Right lobe of liver (tissue), 6 donors: Measurements from ENCODE around the gene NOL4L. TPM values are rescaled to one million over a fixed set of nuclear protein-coding genes. Genes with fewer than 3 reads are reported as not detected.

Source experiments
- ATAC-seq, 4 donors: fragments of 200-7000 bp; cut with Tn5 transposase; one replicate each; pipeline ENCODE4 v1.9.1; 2020; ENCODE audit warnings: mild to moderate bottlenecking in 4 of 4, moderate library complexity in 4 of 4
- DNase-seq, 3 donors: peaks; one replicate each; pipeline ENCODE4 v3.0.0-alpha.2; 2020
- H3K27ac ChIP-seq, 3 donors: fragments of 200-600 bp; one replicate each; pipeline ENCODE4 v1.8.0; 2022
- H3K27me3 ChIP-seq, 2 donors: fragments of 200-600 bp; one replicate each; pipeline ENCODE4 v1.8.0; 2022
- H3K36me3 ChIP-seq, 4 donors: fragments of 200-600 bp; sonication (generic) in 1 of 4; one replicate each; pipeline versions ENCODE4 v1.5.1 to v1.8.0; 2017 to 2022; ENCODE audit warnings: control low read depth in 1 of 4
- H3K4me1 ChIP-seq, 4 donors: fragments of 200-600 bp; sonication (generic) in 1 of 4; one replicate each; pipeline versions ENCODE4 v1.5.1 to v1.8.0; 2017 to 2022; ENCODE audit warnings: control low read depth in 1 of 4
- H3K4me3 ChIP-seq, 3 donors: fragments of 200-600 bp; one replicate each; pipeline ENCODE4 v1.8.0; 2022
- H3K9me3 ChIP-seq, 4 donors: fragments of 200-600 bp; sonication (generic) in 1 of 4; one replicate each; pipeline versions ENCODE4 v1.5.1 to v1.8.0; 2017 to 2022; ENCODE audit warnings: control low read depth in 1 of 4
- POLR2A ChIP-seq: fragments of 450-650 bp; IDR thresholded peaks from one replicate; pipeline ENCODE4 v1.6.1; 2017; ENCODE audit warnings: antibody characterized with exemption, mild to moderate bottlenecking
- WGBS: methylation state at CpG from one replicate; pipeline ENCODE4 v1.1.6; 2018; ENCODE audit warnings: low coverage, low lambda C conversion rate; ENCODE audit not compliant: insufficient coverage; ENCODE audit errors: missing lambda C conversion rate; 5-methylcytosine and 5-hydroxymethylcytosine counted together
- intact Hi-C, 2 donors: fragments of 100-400 bp; cut with DNase I; formaldehyde crosslinking; loops; one replicate each; pipeline versions ENCODE4 v1.11.2 to v1.14.1; 2022
- total RNA-seq, 6 experiments: library from RNA; depleted of rRNA in 2 of 6; stranded (reverse); fragments of >200 nt in 2 of 6; fragmentation: NEBNext Ultra II Directional in 3 of 6; extraction: Animal tissue kit (Norgen Biotek cat#: 25700) in 3 of 6; gene quantifications; one replicate each; pipeline versions ENCODE4 v1.1.0 to v1.2.4, GENCODE V29; 2016 to 2023
- TF ChIP-seq, protein P1 (sequence below), 4 donors: fragments of 200-600 bp in 3 of 4; fragments of 450-650 bp in 1 of 4; IDR thresholded peaks; one replicate each; pipeline versions ENCODE4 v1.5.1 to v1.8.0; 2016 to 2022; ENCODE audit warnings: antibody characterized with exemption in 4 of 4, mild to moderate bottlenecking in 2 of 4
- donor health status: DM: no; HTN: yes; CAD: no.
- donor health status: DM: no; HTN: no; CAD: no.
- donor health status: DM: no; HTN: no; CAD: no.
- donor health status: DM: no; HTN: yes; CAD: no.
- donor health status: DM: no; HTN: yes; CAD: no.

The NOL4L gene
- total RNA-seq, 6 experiments from 2014 or later: 4.3 to 6.5 (median 5.7) TPM

DNA sequence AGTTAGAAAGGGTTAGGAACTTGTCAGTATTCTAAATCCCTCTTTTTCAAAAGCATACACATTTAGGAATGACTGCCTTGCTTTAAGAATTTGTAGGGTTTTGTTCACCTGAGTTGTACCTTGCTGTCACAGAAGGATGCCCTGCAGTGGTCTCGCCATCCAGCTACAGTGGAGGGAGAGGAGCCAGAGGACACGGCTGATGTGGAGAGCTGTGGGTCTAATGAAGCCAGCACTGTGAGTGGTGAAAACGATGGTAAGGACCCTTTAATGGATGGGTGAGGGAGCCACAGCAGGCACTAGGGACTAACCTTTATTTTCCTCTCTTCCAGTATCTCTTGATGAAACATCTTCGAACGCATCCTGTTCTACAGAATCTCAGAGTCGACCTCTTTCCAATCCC lies 157.1 kb downstream of the NOL4L start:
- Histone ChIP-seq H3K4me1 (peaks cover 0 to 6% (median 0%) of the 10 kb centered on the region in 4 donors), H3K27ac (no peak overlapping the region), H3K9me3 (no peaks in the 10 kb centered on the region), H3K4me3 (no peak overlapping the region), H3K36me3 (peaks cover 9 to 60% (median 29%) of the 10 kb centered on the region in 4 donors), H3K27me3 (no peaks in the 10 kb centered on the region)
- DNase-seq (no peak), ATAC-seq (no peak)
- intact Hi-C loops: no loop called here
- WGBS: 94% methylated on average over 6 of the region's 6 CpGs
- TF ChIP-seq, protein P1, sequence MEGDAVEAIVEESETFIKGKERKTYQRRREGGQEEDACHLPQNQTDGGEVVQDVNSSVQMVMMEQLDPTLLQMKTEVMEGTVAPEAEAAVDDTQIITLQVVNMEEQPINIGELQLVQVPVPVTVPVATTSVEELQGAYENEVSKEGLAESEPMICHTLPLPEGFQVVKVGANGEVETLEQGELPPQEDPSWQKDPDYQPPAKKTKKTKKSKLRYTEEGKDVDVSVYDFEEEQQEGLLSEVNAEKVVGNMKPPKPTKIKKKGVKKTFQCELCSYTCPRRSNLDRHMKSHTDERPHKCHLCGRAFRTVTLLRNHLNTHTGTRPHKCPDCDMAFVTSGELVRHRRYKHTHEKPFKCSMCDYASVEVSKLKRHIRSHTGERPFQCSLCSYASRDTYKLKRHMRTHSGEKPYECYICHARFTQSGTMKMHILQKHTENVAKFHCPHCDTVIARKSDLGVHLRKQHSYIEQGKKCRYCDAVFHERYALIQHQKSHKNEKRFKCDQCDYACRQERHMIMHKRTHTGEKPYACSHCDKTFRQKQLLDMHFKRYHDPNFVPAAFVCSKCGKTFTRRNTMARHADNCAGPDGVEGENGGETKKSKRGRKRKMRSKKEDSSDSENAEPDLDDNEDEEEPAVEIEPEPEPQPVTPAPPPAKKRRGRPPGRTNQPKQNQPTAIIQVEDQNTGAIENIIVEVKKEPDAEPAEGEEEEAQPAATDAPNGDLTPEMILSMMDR (IDR thresholded peaks at IDR 0.05): no peak
- no peak for TF ChIP-seq POLR2A

GRCh38 chr20:32421290-32421689 lies 163.8 kb downstream of the NOL4L start:
- TF ChIP-seq, protein P1 (IDR thresholded peaks at IDR 0.05): no peak
- TF ChIP-seq POLR2A: no peak
- H3K9me3 ChIP-seq: no peaks in the 10 kb centered on the region
- intact Hi-C loops: no loop called here
- H3K36me3 ChIP-seq: no peaks in the 10 kb centered on the region
- 71% methylated on average over 2 of the region's 2 CpGs for WGBS
- H3K4me1 ChIP-seq: peaks cover 0 to 6% (median 0%) of the 10 kb centered on the region in 4 donors
- H3K27me3 ChIP-seq: no peaks in the 10 kb centered on the region
- no peak overlapping the region for H3K27ac ChIP-seq
- DNase-seq (no peak), ATAC-seq (no peak)
- no peak overlapping the region for H3K4me3 ChIP-seq

DNA sequence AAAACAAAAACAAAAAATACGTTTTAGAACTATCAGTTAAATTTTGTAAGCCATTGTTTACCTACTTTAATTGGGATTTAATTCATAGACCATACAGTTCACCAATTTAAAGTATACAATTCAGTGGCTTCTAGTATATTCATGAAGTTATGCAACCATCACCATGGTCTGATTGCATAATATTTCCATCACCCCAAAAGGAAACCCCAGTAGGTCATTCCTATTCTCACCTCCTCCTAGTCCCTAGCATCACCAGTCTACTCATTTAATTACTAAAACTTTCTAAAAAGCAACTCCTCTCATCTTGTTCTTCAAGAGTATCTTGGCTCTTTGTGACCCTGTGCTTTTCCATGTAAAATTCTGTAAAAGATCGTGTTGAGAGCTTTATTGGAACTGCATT lies 166.8 kb downstream of the NOL4L start:
- intact Hi-C loops: no loop called here
- Histone ChIP-seq H3K27me3 (no peaks in the 10 kb centered on the region), H3K4me3 (no peak overlapping the region), H3K36me3 (no peaks in the 10 kb centered on the region), H3K27ac (no peak overlapping the region), H3K9me3 (no peaks in the 10 kb centered on the region), H3K4me1 (peaks cover 0 to 1% (median 0%) of the 10 kb centered on the region in 4 donors)
- WGBS: 91% methylated on average over 2 of the region's 2 CpGs
- DNase-seq (no peak), ATAC-seq (no peak)
- TF ChIP-seq POLR2A: no peak
- TF ChIP-seq, protein P1 (IDR thresholded peaks at IDR 0.05): no peak

- no peaks in the 10 kb centered on the region for H3K9me3 ChIP-seq
- ATAC-seq: no peak
- H3K4me1 ChIP-seq: no peaks in the 10 kb centered on the region
- intact Hi-C loops: no loop called here
- no peak for DNase-seq
- H3K36me3 ChIP-seq: no peaks in the 10 kb centered on the region
- TF ChIP-seq, protein P1 (IDR thresholded peaks at IDR 0.05): no peak
- no peak for TF ChIP-seq POLR2A
- no peak overlapping the region for H3K27ac ChIP-seq
- H3K27me3 ChIP-seq: no peaks in the 10 kb centered on the region
- WGBS: 100% methylated on average over 2 of the region's 2 CpGs
- no peak overlapping the region for H3K4me3 ChIP-seq
Measured at GRCh38 chr20:32416206-32416605, 168.9 kb downstream of the NOL4L start.

DNA sequence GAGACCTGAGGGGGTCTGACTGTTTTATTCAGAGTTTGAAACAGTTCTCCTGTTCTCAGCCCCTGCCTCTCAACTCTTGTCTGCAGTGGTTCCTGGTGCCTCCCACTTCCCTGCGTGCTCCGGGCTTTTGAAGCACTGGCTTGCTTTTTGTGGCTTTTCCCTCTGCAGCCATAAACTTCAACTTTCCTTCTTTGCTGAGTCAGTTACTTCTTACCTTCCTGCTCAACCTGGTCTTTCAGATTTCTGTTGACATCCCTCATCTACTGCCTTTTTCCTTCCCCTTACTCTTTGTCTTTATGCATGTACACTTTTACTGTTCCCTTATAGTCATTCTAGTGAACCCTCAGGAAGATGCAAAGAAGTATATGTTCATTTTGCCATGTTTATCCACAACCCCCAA lies 169.6 kb downstream of the NOL4L start:
- 58% methylated on average over 2 of the region's 2 CpGs for WGBS
- DNase-seq (no peak), ATAC-seq (no peak)
- H3K36me3 ChIP-seq: peaks cover 0 to 2% (median 0%) of the 10 kb centered on the region in 4 donors
- TF ChIP-seq POLR2A: no peak
- TF ChIP-seq, protein P1 (IDR thresholded peaks at IDR 0.05): no peak
- H3K4me1 ChIP-seq: no peaks in the 10 kb centered on the region
- H3K27me3 ChIP-seq: no peaks in the 10 kb centered on the region
- no peak overlapping the region for H3K4me3 ChIP-seq
- no peak overlapping the region for H3K27ac ChIP-seq
- intact Hi-C loops: no loop called here
- no peaks in the 10 kb centered on the region for H3K9me3 ChIP-seq
